ENCODE results near the gene PRRT4.

- no peak for TF ChIP-seq CTCF (IDR thresholded peaks at IDR 0.05; ENCODE audit: low read length)
- TF ChIP-seq EZH2 (IDR thresholded peaks at IDR 0.05; ENCODE audit: borderline replicate concordance, low read length) = no peak
Measured at GRCh38 chr7:128309124-128309523, 52.4 kb downstream of the PRRT4 start.
